H1 (cell line): Measurements from ENCODE around the gene MICA. TPM values are rescaled to one million over a fixed set of nuclear protein-coding genes. Genes with fewer than 3 reads are reported as not detected.

Source experiments
- CTCF ChIA-PET: fragments of 300-600 bp; sonication (Branson Sonifier 250); formaldehyde crosslinking; loops from one replicate; lab custom pipeline; 2021; ENCODE audit not compliant: partially characterized antibody; lab: Charles Lee
- POLR2A ChIA-PET: fragments of 300-600 bp; sonication (Branson Sonifier 250); formaldehyde crosslinking; loops from one replicate; lab custom pipeline; 2021; ENCODE audit warnings: inconsistent platforms; ENCODE audit not compliant: partially characterized antibody; lab: Charles Lee
- DNase-seq, 2 experiments: peaks; one replicate each; pipeline versions ENCODE4 v3.0.0 to v3.0.0-alpha.2; 2010 to 2022; ENCODE audit warnings: low spot score in 2 of 2, low read depth in 1 of 2, mixed read lengths in 1 of 2
- FAIRE-seq: peaks from 2 replicates; lab custom pipeline; 2011; peaks lifted over from hg19 to GRCh38; lab: Jason Lieb, UNC
- H2AFZ ChIP-seq: 2 replicates; pipeline ENCODE4 v1.8.1; 2012; ENCODE audit warnings: low read length, inconsistent platforms
- H2AK5ac ChIP-seq: 2 replicates; pipeline ENCODE4 v1.6.1; 2013; ENCODE audit warnings: low read depth, low read length
- H2BK120ac ChIP-seq: replicated peaks from 2 replicates; pipeline ENCODE3; 2013; ENCODE audit warnings: low read depth, low read length, inconsistent platforms
- H2BK12ac ChIP-seq: 2 replicates; pipeline ENCODE4 v1.6.1; 2013; ENCODE audit warnings: low read depth, low read length
- H2BK15ac ChIP-seq: 2 replicates; pipeline ENCODE4 v1.6.1; 2013; ENCODE audit warnings: low read length
- H2BK20ac ChIP-seq: 2 replicates; pipeline ENCODE4 v1.6.1; 2013; ENCODE audit warnings: low read length
- H2BK5ac ChIP-seq: 2 replicates; pipeline ENCODE4 v1.6.1; 2013; ENCODE audit warnings: low read depth, low read length
- H3K14ac ChIP-seq: 2 replicates; pipeline ENCODE4 v1.6.1; 2013; ENCODE audit warnings: inconsistent platforms; ENCODE audit not compliant: insufficient read length
- H3K18ac ChIP-seq: 2 replicates; pipeline ENCODE4 v1.6.1; 2013; ENCODE audit warnings: low read length; ENCODE audit errors: extremely low read depth
- H3K23ac ChIP-seq: 2 replicates; pipeline ENCODE4 v1.6.1; 2013; ENCODE audit warnings: inconsistent platforms; ENCODE audit not compliant: insufficient read length
- H3K23me2 ChIP-seq: 2 replicates; pipeline ENCODE4 v1.6.1; 2013; ENCODE audit warnings: low read depth, low read length
- H3K27ac ChIP-seq: 2 replicates; pipeline ENCODE4 v1.6.1; 2011; ENCODE audit warnings: low read depth, low read length, inconsistent platforms
- H3K27me3 ChIP-seq, 4 experiments: replicated peaks in 1 of 4; 1 replicate in 1 of 4; 2 replicates in 3 of 4; pipeline versions ENCODE4 v1.6.1 to v1.8.1; 2011 to 2013; ENCODE audit warnings: low read length in 3 of 4, mild to moderate bottlenecking in 3 of 4, inconsistent platforms in 2 of 4, mixed read lengths in 2 of 4, moderate library complexity in 1 of 4; ENCODE audit not compliant: control insufficient read depth in 3 of 4, insufficient read depth in 3 of 4; ENCODE audit errors: extremely low read depth in 1 of 4
- H3K36me3 ChIP-seq, 4 experiments: 2 replicates each; pipeline versions ENCODE4 v1.6.1 to v1.8.1; 2011 to 2013; ENCODE audit warnings: mild to moderate bottlenecking in 4 of 4, low read length in 3 of 4, moderate library complexity in 2 of 4, control low read depth in 1 of 4, inconsistent platforms in 1 of 4; ENCODE audit not compliant: insufficient read depth in 4 of 4, control insufficient read depth in 2 of 4
- H3K4ac ChIP-seq: replicated peaks from 2 replicates; pipeline ENCODE3; 2013; ENCODE audit warnings: low read length, low read depth, mixed read lengths, inconsistent platforms; ENCODE audit not compliant: insufficient read length
- H3K4me1 ChIP-seq, 4 experiments: replicated peaks in 1 of 4; 1 replicate in 1 of 4; 2 replicates in 3 of 4; pipeline versions ENCODE4 v1.6.1 to v1.8.1; 2011 to 2013; ENCODE audit warnings: low read length in 3 of 4, inconsistent platforms in 2 of 4, mixed read lengths in 1 of 4; ENCODE audit not compliant: insufficient read depth in 4 of 4, control insufficient read depth in 3 of 4
- H3K4me2 ChIP-seq, 2 experiments: 2 replicates each; pipeline versions ENCODE4 v1.6.1 to v1.8.1; 2011 to 2013; ENCODE audit warnings: low read depth in 2 of 2, low read length in 2 of 2, control low read depth in 1 of 2, inconsistent platforms in 1 of 2, mild to moderate bottlenecking in 1 of 2; ENCODE audit not compliant: insufficient read depth in 1 of 2
- H3K4me3 ChIP-seq, 4 experiments: fragments of 200-600, 300-600 bp in 1 of 4; sonication (generic), shearing (Covaris generic), sonication (Bioruptor Twin) in 1 of 4; 2 replicates each; pipeline versions ENCODE4 v1.5.1 to v1.8.1; 2011 to 2016; ENCODE audit warnings: low read length in 4 of 4, low read depth in 3 of 4, control low read depth in 2 of 4, inconsistent platforms in 2 of 4, mild to moderate bottlenecking in 2 of 4, mixed read lengths in 1 of 4, moderate library complexity in 1 of 4; ENCODE audit not compliant: insufficient read depth in 2 of 4; ENCODE audit errors: extremely low read depth in 1 of 4
- H3K56ac ChIP-seq: replicated peaks from 2 replicates; pipeline ENCODE3; 2013; ENCODE audit warnings: low read depth, mild to moderate bottlenecking, mixed read lengths, low read length, inconsistent platforms; ENCODE audit not compliant: insufficient read length
- H3K79me1 ChIP-seq: 2 replicates; pipeline ENCODE4 v1.6.1; 2013; ENCODE audit warnings: low read depth, low read length, control low read depth
- H3K79me2 ChIP-seq, 2 experiments: 2 replicates each; pipeline versions ENCODE4 v1.6.1 to v1.8.1; 2012 to 2013; ENCODE audit warnings: low read length in 2 of 2, mild to moderate bottlenecking in 2 of 2, inconsistent platforms in 1 of 2; ENCODE audit not compliant: insufficient read depth in 2 of 2, control insufficient read depth in 1 of 2
- H3K9ac ChIP-seq, 4 experiments: replicated peaks in 1 of 4; 1 replicate in 1 of 4; 2 replicates in 3 of 4; pipeline versions ENCODE4 v1.6.1 to v1.8.1; 2011 to 2013; ENCODE audit warnings: low read depth in 3 of 4, low read length in 3 of 4, control low read depth in 2 of 4, mild to moderate bottlenecking in 2 of 4, moderate library complexity in 2 of 4, inconsistent platforms in 1 of 4; ENCODE audit errors: extremely low read depth in 1 of 4
- H3K9me3 ChIP-seq, 2 experiments: 2 replicates each; pipeline versions ENCODE4 v1.6.1 to v1.8.1; 2012 to 2013; ENCODE audit warnings: mild to moderate bottlenecking in 2 of 2, moderate library complexity in 2 of 2, control low read depth in 1 of 2, inconsistent platforms in 1 of 2, low read depth in 1 of 2, low read length in 1 of 2, mixed read lengths in 1 of 2; ENCODE audit not compliant: insufficient read depth in 2 of 2
- H4K20me1 ChIP-seq, 2 experiments: replicated peaks in 1 of 2; 2 replicates each; pipeline versions ENCODE3 to v1.8.1; 2011 to 2013; ENCODE audit warnings: inconsistent platforms in 2 of 2, low read length in 2 of 2, mild to moderate bottlenecking in 1 of 2; ENCODE audit not compliant: insufficient read depth in 2 of 2, control insufficient read depth in 1 of 2
- H4K5ac ChIP-seq: 2 replicates; pipeline ENCODE4 v1.6.1; 2013; ENCODE audit warnings: low read length, low read depth, mixed read lengths, inconsistent platforms; ENCODE audit not compliant: insufficient read length
- H4K8ac ChIP-seq: 2 replicates; pipeline ENCODE4 v1.8.0; 2013; ENCODE audit warnings: mild to moderate bottlenecking, moderate library complexity, low read length, inconsistent platforms; ENCODE audit not compliant: insufficient read depth; ENCODE audit errors: extremely low read depth
- H4K91ac ChIP-seq: replicated peaks from 2 replicates; pipeline ENCODE3; 2013; ENCODE audit warnings: low read length, mixed read lengths, inconsistent platforms; ENCODE audit not compliant: insufficient read length
- ASH2L ChIP-seq: fragments of 200-600, 300-600 bp; sonication (generic); IDR thresholded peaks from one replicate; pipeline ENCODE4 v1.7.1; 2017; ENCODE audit warnings: low read length
- BACH1 ChIP-seq: IDR thresholded peaks from 2 replicates; pipeline ENCODE4 v1.6.1; 2012; ENCODE audit warnings: low read length, improper control_type of control experiment
- BCL11A ChIP-seq, 2 experiments: IDR thresholded peaks; one replicate each; pipeline ENCODE4 v1.6.1; 2011; ENCODE audit warnings: low read depth in 2 of 2, low read length in 2 of 2, mild to moderate bottlenecking in 2 of 2
- GTF2F1 ChIP-seq: IDR thresholded peaks from 2 replicates; pipeline ENCODE4 v1.6.1; 2012; ENCODE audit warnings: low read depth, low read length, improper control_type of control experiment, borderline replicate concordance
- RBBP5 ChIP-seq: IDR thresholded peaks from 2 replicates; pipeline ENCODE4 v1.7.1; 2012; ENCODE audit warnings: low read depth, mild to moderate bottlenecking, inconsistent platforms, low read length, moderate library complexity, borderline replicate concordance
- SRF ChIP-seq: IDR thresholded peaks from 2 replicates; pipeline ENCODE4 v1.6.1; 2011; ENCODE audit warnings: mild to moderate bottlenecking, low read depth, low read length, moderate library complexity
- TBP ChIP-seq: IDR thresholded peaks from 2 replicates; pipeline ENCODE4 v1.6.1; 2011; ENCODE audit warnings: low read depth, low read length, improper control_type of control experiment
- TEAD4 ChIP-seq: IDR thresholded peaks from 2 replicates; pipeline ENCODE4 v1.6.1; 2012; ENCODE audit warnings: low read depth, low read length, inconsistent platforms, mixed read lengths
- USF2 ChIP-seq: IDR thresholded peaks from 2 replicates; pipeline ENCODE4 v1.6.1; 2011; ENCODE audit warnings: low read length, improper control_type of control experiment
- WGBS, 2 experiments: shearing (Covaris generic) in 1 of 2; methylation state at CpG; one replicate each; pipeline versions ENCODE4 v1.1.6 to v1.1.7; 2013 to 2015; ENCODE audit warnings: low lambda C conversion rate in 2 of 2, mixed read lengths in 2 of 2, inconsistent platforms in 1 of 2, low coverage in 1 of 2, missing lambda C conversion rate in 1 of 2; ENCODE audit not compliant: insufficient replicate concordance in 2 of 2, insufficient coverage in 1 of 2, insufficient read length in 1 of 2; ENCODE audit errors: extremely low coverage in 1 of 2, missing lambda C conversion rate in 1 of 2; 5-methylcytosine and 5-hydroxymethylcytosine counted together
- polyA plus RNA-seq, 7 experiments: library from polyadenylated mRNA; depleted of rRNA in 3 of 7; stranded (reverse) in 5 of 7; unstranded in 2 of 7; fragments of >200 nt in 5 of 7; fragments of 200-250 nt in 2 of 7; gene quantifications; 1 replicate in 5 of 7; 2 replicates in 1 of 7; 4 replicates in 1 of 7; pipeline versions ENCODE4 v1.2.1 to v1.2.3, GENCODE V29; 2011 to 2013; ENCODE audit warnings: missing spikeins in 2 of 7, mixed read lengths in 2 of 7
- total RNA-seq: library from RNA; stranded (reverse); fragmentation: NEBNext Ultra II Directional; extraction: Animal tissue kit (Norgen Biotek cat#: 25700); gene quantifications from 2 replicates; pipeline ENCODE4 v1.2.1, GENCODE V29; 2021

Gene MICA
- total and polyA plus RNA-seq, 2 of the 8 experiments (the other 6 are each of a cell fraction or from before 2014, with no cell fraction given) = 12.5 to 16.3 TPM

DNA sequence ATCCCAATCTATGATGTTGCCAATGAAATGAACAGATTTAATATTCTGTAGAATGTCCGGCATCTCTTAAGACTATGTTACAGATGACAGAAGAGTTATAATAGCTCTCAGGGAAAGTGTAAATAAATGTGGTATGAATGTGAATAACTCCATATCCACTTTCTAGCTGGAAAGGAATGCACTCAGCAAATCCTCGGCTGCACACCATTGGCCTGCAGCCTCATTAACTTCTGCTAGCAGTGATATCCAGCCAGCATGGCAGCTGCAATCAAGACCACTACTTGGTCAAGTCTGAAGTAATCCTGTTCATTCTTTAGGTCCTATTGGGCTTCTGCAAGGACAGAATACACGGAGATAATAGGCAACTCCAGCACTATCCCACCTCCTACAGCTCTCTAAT is 17.3 kb upstream of the MICA start:
- no peak overlapping the region for H2AK5ac ChIP-seq
- H2AFZ ChIP-seq = no peak overlapping the region
- FAIRE-seq = no peak
- 84% methylated on average over 3 of the region's 3 CpGs; no CpG with 5 or more reads in 1 of the 2 experiments for WGBS, 2 experiments
- no peak overlapping the region for H2BK120ac ChIP-seq
- H3K23me2 ChIP-seq = no peaks in the 10 kb centered on the region
- H3K18ac ChIP-seq = no peak overlapping the region
- peaks cover 0 to 2% of the 10 kb centered on the region in 2 experiments for H4K20me1 ChIP-seq
- no peak overlapping the region for H2BK20ac ChIP-seq
- H3K9me3 ChIP-seq = no peaks in the 10 kb centered on the region
- H3K9ac ChIP-seq = no peak overlapping the region
- H3K4me3 ChIP-seq = no peak overlapping the region
- CTCF ChIA-PET = interaction anchor here (0.7 to 1.5 kb wide), 3 partner anchors 12 to 56 kb away, joined by 3 to 5 read pairs (median 3); no protein-coding TSS in a partner anchor
- no peak overlapping the region for H2BK5ac ChIP-seq
- H4K8ac ChIP-seq = no peak overlapping the region
- H3K23ac ChIP-seq = no peak overlapping the region
- no peak overlapping the region for H3K27ac ChIP-seq
- H2BK15ac ChIP-seq = no peak overlapping the region
- H3K36me3 ChIP-seq = no peaks in the 10 kb centered on the region
- H3K14ac ChIP-seq = no peak overlapping the region
- H2BK12ac ChIP-seq = no peak overlapping the region
- TF ChIP-seq BCL11A (IDR thresholded peaks at IDR 0.05; ENCODE audit: low read depth in 2 of 2, low read length in 2 of 2) (no peak), GTF2F1 (no peak), BACH1 (no peak), USF2 (no peak), SRF (no peak), ASH2L (no peak), TEAD4 (no peak), TBP (no peak), RBBP5 (no peak)
- H3K4me1 ChIP-seq = peaks cover 0 to 6% (median 0%) of the 10 kb centered on the region in 4 experiments; a peak in 1 of 7 replicates
- no peak overlapping the region for H4K5ac ChIP-seq
- POLR2A ChIA-PET = interaction anchor here (0.8 kb wide), 1 partner anchor 217 kb away, joined by 3 read pairs; no protein-coding TSS in a partner anchor
- H3K56ac ChIP-seq = no peak overlapping the region
- H4K91ac ChIP-seq = no peak overlapping the region
- no peak overlapping the region for H3K4me2 ChIP-seq
- DNase-seq = no peak
- H3K4ac ChIP-seq = no peak overlapping the region
- H3K27me3 ChIP-seq = no peaks in the 10 kb centered on the region
- no peaks in the 10 kb centered on the region for H3K79me2 ChIP-seq
- H3K79me1 ChIP-seq = no peaks in the 10 kb centered on the region
